ENCODE results near the gene CCDC137.

GRCh38 chr17:81683584-81684441 lies 17.3 kb downstream of the CCDC137 start, which contains the start of the genes ARL16 and HGS:
- no peak for TF ChIP-seq CTCF (conservative IDR thresholded peaks at IDR 0.05; ENCODE audit: low read depth, low read length)
- no peak for TF ChIP-seq EZH2 (IDR thresholded peaks at IDR 0.05; ENCODE audit: low read length, unreplicated experiment)
